Natural killer cell (primary cell): ENCODE measurements around the gene PABPN1L. TPM values are rescaled to one million over a fixed set of nuclear protein-coding genes. Genes with fewer than 3 reads are reported as not detected.

Experiments used
- ATAC-seq, 3 donors: fragments of 150-1000 bp in 2 of 3; fragments of 200-7000 bp in 1 of 3; cut with Tn5 transposase; 1 replicate in 1 of 3; 2 replicates in 2 of 3; pipeline ENCODE4 v1.10.0; 2021; ENCODE audit warnings: mild to moderate bottlenecking in 2 of 3, moderate library complexity in 2 of 3
- DNase-seq, 2 donors: peaks; one replicate each; pipeline versions ENCODE4 v3.0.0 to v3.0.0-alpha.2; 2013 to 2021; ENCODE audit warnings: mixed read lengths in 1 of 2
- H3K27ac ChIP-seq: one replicate; pipeline ENCODE4 v1.5.1; 2013; ENCODE audit warnings: mild to moderate bottlenecking, low read length
- H3K27me3 ChIP-seq: one replicate; pipeline ENCODE4 v1.6.1; 2013; ENCODE audit warnings: low read length; ENCODE audit not compliant: control insufficient read depth, insufficient read depth
- H3K36me3 ChIP-seq: one replicate; pipeline ENCODE4 v1.6.1; 2013; ENCODE audit warnings: low read length; ENCODE audit not compliant: control insufficient read depth, insufficient read depth
- H3K4me1 ChIP-seq: one replicate; pipeline ENCODE4 v1.6.1; 2013; ENCODE audit warnings: low read length; ENCODE audit not compliant: control insufficient read depth, insufficient read depth
- H3K4me3 ChIP-seq: one replicate; pipeline ENCODE4 v1.5.1; 2013; ENCODE audit warnings: low read length
- H3K9me3 ChIP-seq: one replicate; pipeline ENCODE4 v1.6.1; 2013; ENCODE audit warnings: low read length; ENCODE audit not compliant: control insufficient read depth, insufficient read depth
- H3K27ac Mint-ChIP-seq, 2 donors: one replicate each; pipeline ENCODE4 v1.8.0; 2022; ENCODE audit warnings: mild to moderate bottlenecking in 2 of 2, mixed read lengths in 2 of 2, moderate library complexity in 1 of 2
- H3K27me3 Mint-ChIP-seq, 2 donors: one replicate each; pipeline ENCODE4 v1.8.0; 2022; ENCODE audit warnings: low read depth in 2 of 2, mixed read lengths in 2 of 2
- H3K36me3 Mint-ChIP-seq: one replicate; pipeline ENCODE4 v1.8.0; 2022; ENCODE audit warnings: mixed read lengths
- H3K4me1 Mint-ChIP-seq, 2 donors: one replicate each; pipeline ENCODE4 v1.8.0; 2022; ENCODE audit warnings: mixed read lengths in 2 of 2
- H3K4me3 Mint-ChIP-seq: one replicate; pipeline ENCODE4 v1.8.0; 2022; ENCODE audit warnings: mild to moderate bottlenecking, moderate library complexity, mixed read lengths
- H3K9me3 Mint-ChIP-seq, 2 donors: one replicate each; pipeline ENCODE4 v1.8.0; 2022; ENCODE audit warnings: mixed read lengths in 2 of 2
- CTCF ChIP-seq: fragments of 200-600 bp; IDR thresholded peaks from one replicate; pipeline ENCODE4 v1.8.0; 2022; ENCODE audit warnings: antibody characterized with exemption
- WGBS: methylation state at CpG from one replicate; pipeline ENCODE4 v1.1.7; 2013; ENCODE audit warnings: missing lambda C conversion rate; ENCODE audit not compliant: insufficient coverage; 5-methylcytosine and 5-hydroxymethylcytosine counted together
- intact Hi-C: fragments of 100-400 bp; cut with micrococcal nuclease; formaldehyde crosslinking; loops from one replicate; pipeline ENCODE4 v1.14.2; 2022
- total RNA-seq, 4 donors: library from RNA; stranded (reverse); fragments of 120-200 nt in 1 of 4; gene quantifications; one replicate each; pipeline versions ENCODE4 v1.2.3 to v1.2.4, GENCODE V29; 2013 to 2022

Gene PABPN1L
- total RNA-seq, 3 donors from 2014 or later (not counting 1 experiment from before 2014, with no cell fraction given) = 0.43 TPM; not detected in 2

GRCh38 chr16:88880226-88881006 is 14.0 kb upstream of the PABPN1L start:
- no peak for DNase-seq
- no peaks in the 10 kb centered on the region for H3K9me3 ChIP-seq
- 93% methylated on average over 36 of the region's 36 CpGs for WGBS
- no peaks in the 10 kb centered on the region for H3K36me3 ChIP-seq
- intact Hi-C loops = no loop called here
- H3K27me3 ChIP-seq = no peaks in the 10 kb centered on the region
- Mint-ChIP-seq H3K9me3 (no peaks in the 10 kb centered on the region), H3K36me3 (no peaks in the 10 kb centered on the region), H3K4me1 (peaks cover 0 to 6% of the 10 kb centered on the region in 2 donors), H3K27ac (no peak overlapping the region), H3K27me3 (no peaks in the 10 kb centered on the region), H3K4me3 (no peak overlapping the region)
- peaks cover 5% of the 10 kb centered on the region for H3K4me1 ChIP-seq
- no peak for ATAC-seq
- TF ChIP-seq CTCF = no peak
- no peak overlapping the region for H3K4me3 ChIP-seq
- H3K27ac ChIP-seq = no peak overlapping the region

DNA sequence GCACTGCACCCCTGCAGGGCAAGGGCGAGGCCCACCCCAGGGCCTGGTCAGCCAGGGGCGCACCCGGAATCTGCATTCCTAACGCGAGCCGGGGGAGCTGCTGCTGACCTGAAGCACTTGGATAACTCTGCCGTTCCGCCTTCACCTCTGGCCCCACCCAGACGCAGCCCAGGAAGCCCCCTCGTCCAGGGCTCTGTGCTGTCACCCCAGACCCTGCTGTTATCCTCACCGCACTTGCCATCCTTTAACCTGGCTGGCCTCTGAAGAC is 13.3 kb upstream of the PABPN1L start:
- Mint-ChIP-seq H3K4me3 (no peak overlapping the region), H3K36me3 (no peaks in the 10 kb centered on the region), H3K27ac (no peak overlapping the region), H3K9me3 (no peaks in the 10 kb centered on the region), H3K4me1 (peaks cover 0 to 6% of the 10 kb centered on the region in 2 donors), H3K27me3 (no peaks in the 10 kb centered on the region)
- H3K27ac ChIP-seq = no peak overlapping the region
- H3K4me3 ChIP-seq = no peak overlapping the region
- ATAC-seq = no peak
- H3K36me3 ChIP-seq = no peaks in the 10 kb centered on the region
- TF ChIP-seq CTCF = no peak
- peaks cover 5% of the 10 kb centered on the region for H3K4me1 ChIP-seq
- no peaks in the 10 kb centered on the region for H3K9me3 ChIP-seq
- intact Hi-C loops = no loop called here
- WGBS = 94% methylated on average over 11 of the region's 11 CpGs
- DNase-seq = no peak
- no peaks in the 10 kb centered on the region for H3K27me3 ChIP-seq

DNA sequence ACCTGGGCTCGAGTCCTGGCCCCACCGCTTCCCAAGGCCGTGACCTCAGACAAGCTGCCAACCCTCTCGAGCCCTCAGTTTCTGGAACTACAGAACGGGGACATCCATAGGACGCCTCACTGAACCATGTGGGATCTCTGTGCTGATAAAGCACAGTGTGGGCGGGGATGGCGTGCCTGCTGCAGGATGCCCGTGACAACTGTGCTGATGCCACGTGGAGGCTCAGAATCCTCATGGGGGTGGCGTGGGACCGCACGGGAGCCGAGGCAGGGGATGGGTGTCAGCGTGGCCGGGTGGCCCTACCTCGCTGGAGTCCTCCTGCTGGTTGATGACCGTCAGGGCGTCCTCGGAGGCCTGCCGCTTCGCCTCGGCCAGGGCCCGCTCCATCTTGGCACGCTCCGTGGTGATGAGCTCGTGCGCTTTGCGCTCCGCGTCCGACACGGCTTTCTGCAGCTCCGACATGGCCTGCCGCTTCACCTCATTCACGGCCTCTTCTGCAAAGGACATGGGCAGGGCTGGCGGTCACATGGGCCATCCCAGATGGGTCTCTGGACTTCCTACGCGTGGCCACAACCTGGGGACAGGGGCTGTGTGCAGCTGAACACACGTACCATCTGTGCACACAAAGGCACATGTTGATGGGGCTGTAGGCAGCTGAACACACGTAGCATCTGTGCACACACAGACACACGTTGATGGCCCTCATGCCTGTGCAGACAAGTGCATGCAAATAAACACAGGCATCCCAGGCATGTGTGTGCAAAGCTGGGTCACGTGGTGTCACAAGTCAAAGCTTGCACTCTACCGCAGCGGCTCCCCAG is 12.7 kb upstream of the PABPN1L start:
- DNase-seq (no peak), ATAC-seq (no peak)
- intact Hi-C loops = no loop called here
- Histone ChIP-seq H3K9me3 (no peaks in the 10 kb centered on the region), H3K4me1 (peaks cover 5% of the 10 kb centered on the region), H3K36me3 (no peaks in the 10 kb centered on the region), H3K27me3 (no peaks in the 10 kb centered on the region), H3K4me3 (no peak overlapping the region), H3K27ac (no peak overlapping the region)
- Mint-ChIP-seq H3K27ac (no peak overlapping the region), H3K9me3 (no peaks in the 10 kb centered on the region), H3K4me1 (peaks cover 0 to 6% of the 10 kb centered on the region in 2 donors), H3K4me3 (no peak overlapping the region), H3K27me3 (no peaks in the 10 kb centered on the region), H3K36me3 (no peaks in the 10 kb centered on the region)
- no peak for TF ChIP-seq CTCF
- WGBS = 93% methylated on average over 45 of the region's 45 CpGs
